ENCODE measurements around the gene SEC61B. TPM values are rescaled to one million over a fixed set of nuclear protein-coding genes. Genes with fewer than 3 reads are reported as not detected.
A peak's percentile ranks its signal among the peaks of the same experiment; 100 is the strongest.

The SEC61B gene
- total RNA-seq, 1 experiment from 2014 or later = 238 TPM

DNA sequence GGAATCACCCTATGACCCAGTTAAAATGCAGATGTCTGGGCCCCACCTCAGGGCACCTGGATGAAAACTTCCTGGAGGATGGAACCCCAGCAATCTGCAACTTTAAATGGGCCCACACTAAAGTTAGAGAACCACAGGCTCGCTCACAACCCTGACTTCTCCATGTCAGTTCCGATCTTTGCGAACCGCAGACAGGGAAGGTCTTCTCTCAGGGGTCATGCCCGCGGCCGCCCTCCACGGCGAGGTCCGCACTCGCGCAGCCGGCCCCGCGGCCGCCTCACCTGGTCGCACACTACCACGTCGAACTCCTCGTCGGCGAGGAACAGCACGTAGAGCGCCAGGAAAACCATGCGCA lies 839 bp upstream of the SEC61B start:
- Mint-ChIP-seq H3K36me3 (ENCODE audit: insufficient read depth, unreplicated experiment) (peaks cover 68% of the 10 kb centered on the region), H3K4me3 (ENCODE audit: unreplicated experiment) (peak overlapping the region; percentile 98), H3K4me1 (ENCODE audit: insufficient read depth, unreplicated experiment) (peaks cover 49% of the 10 kb centered on the region), H3K9me3 (ENCODE audit: unreplicated experiment) (no peaks in the 10 kb centered on the region), H3K27ac (ENCODE audit: low read depth, unreplicated experiment) (peak overlapping the region; percentile 100), H3K27me3 (ENCODE audit: insufficient read depth, unreplicated experiment) (no peaks in the 10 kb centered on the region)
- ChIA-PET POLR2A (interaction anchor here (0.5 to 3.2 kb wide), 16 partner anchors 10 to 1131 kb away, joined by 3 to 31 read pairs (median 4); partner anchors contain the start of genes NR4A3, STX17, TEX10 and TGFBR1), CTCF (interaction anchor here (1.1 to 4.9 kb wide), 4 partner anchors 11 to 60 kb away, joined by 3 to 33 read pairs (median 13); no protein-coding TSS in a partner anchor)
- no peak for TF ChIP-seq CTCF (IDR thresholded peaks at IDR 0.05; ENCODE audit: unreplicated experiment)
- no TSS peak for BruUV-seq (replicated peaks)
- intact Hi-C loops (cut with micrococcal nuclease) = no loop called here
- no peak for DNase-seq (ENCODE audit: unreplicated experiment)

DNA sequence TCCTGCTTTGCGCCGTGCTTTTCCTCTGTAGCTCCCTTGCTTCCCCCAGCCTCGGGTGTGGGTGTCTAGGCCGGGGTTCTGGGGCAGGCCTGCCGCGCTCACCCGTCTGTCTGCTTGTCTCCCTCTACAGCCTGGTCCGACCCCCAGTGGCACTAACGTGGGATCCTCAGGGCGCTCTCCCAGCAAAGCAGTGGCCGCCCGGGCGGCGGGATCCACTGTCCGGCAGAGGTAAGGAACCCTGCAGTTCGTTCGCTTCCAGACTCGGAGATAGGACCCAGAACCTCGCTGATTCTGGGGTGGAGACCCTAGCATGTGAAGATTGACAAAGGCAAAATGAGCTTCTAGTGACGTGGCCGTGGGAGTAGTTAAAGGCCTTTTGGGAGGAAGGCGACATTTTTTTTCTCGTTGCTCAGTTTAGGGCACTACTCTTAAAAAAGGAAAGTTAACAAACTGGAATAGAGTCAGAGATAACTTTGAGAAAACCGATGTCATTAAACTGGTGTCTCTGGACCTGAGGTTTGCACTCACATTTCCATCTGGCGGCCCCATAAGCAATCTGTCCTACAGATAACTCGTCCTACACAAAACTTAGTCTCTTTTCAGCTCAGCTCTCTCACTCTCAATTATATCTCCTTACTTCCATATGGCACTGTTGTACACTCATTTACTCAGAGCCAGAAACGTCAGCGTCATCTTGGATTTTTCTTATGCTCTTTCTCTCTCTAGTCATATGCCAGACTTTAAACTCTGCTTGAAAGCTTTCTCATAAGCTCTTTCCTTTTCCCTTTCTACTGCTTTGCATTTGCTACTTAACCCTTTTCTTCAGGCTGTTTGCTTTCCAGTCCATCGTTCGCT lies 561 bp downstream of the SEC61B start:
- peak overlapping the region; percentile 98 for H3K4me3 Mint-ChIP-seq (ENCODE audit: unreplicated experiment)
- no peaks in the 10 kb centered on the region for H3K9me3 Mint-ChIP-seq (ENCODE audit: unreplicated experiment)
- CTCF ChIA-PET = interaction anchor here (0.6 to 4.9 kb wide), 14 partner anchors 10 to 1215 kb away, joined by 3 to 33 read pairs (median 3); no protein-coding TSS in a partner anchor
- peak overlapping the region; percentile 100 for H3K27ac Mint-ChIP-seq (ENCODE audit: low read depth, unreplicated experiment)
- POLR2A ChIA-PET = interaction anchor here (0.6 to 3.2 kb wide), 24 partner anchors 9 to 1165 kb away, joined by 3 to 31 read pairs (median 4); partner anchors contain the start of genes NR4A3, STX17, TEX10 and TGFBR1
- no peak for TF ChIP-seq CTCF (IDR thresholded peaks at IDR 0.05; ENCODE audit: unreplicated experiment)
- intact Hi-C loops (cut with micrococcal nuclease) = no loop called here
- no peak for DNase-seq (ENCODE audit: unreplicated experiment)
- H3K4me1 Mint-ChIP-seq (ENCODE audit: insufficient read depth, unreplicated experiment) = peaks cover 44% of the 10 kb centered on the region
- no peaks in the 10 kb centered on the region for H3K27me3 Mint-ChIP-seq (ENCODE audit: insufficient read depth, unreplicated experiment)
- TSS peak; percentile 58 for BruUV-seq (replicated peaks)
- peaks cover 63% of the 10 kb centered on the region for H3K36me3 Mint-ChIP-seq (ENCODE audit: insufficient read depth, unreplicated experiment)

GRCh38 chr9:99224445-99224844 lies 2.4 kb downstream of the SEC61B start:
- H3K9me3 Mint-ChIP-seq (ENCODE audit: unreplicated experiment) = no peaks in the 10 kb centered on the region
- CTCF ChIA-PET = interaction anchor here (0.6 to 4.9 kb wide), 4 partner anchors 8 to 286 kb away, joined by 3 to 22 read pairs (median 4); no protein-coding TSS in a partner anchor
- POLR2A ChIA-PET = no interaction called here
- H3K27ac Mint-ChIP-seq (ENCODE audit: low read depth, unreplicated experiment) = peak overlapping the region; percentile 100
- no peak for DNase-seq (ENCODE audit: unreplicated experiment)
- no peak for TF ChIP-seq CTCF (IDR thresholded peaks at IDR 0.05; ENCODE audit: unreplicated experiment)
- H3K36me3 Mint-ChIP-seq (ENCODE audit: insufficient read depth, unreplicated experiment) = peaks cover 67% of the 10 kb centered on the region
- peak overlapping the region; percentile 98 for H3K4me3 Mint-ChIP-seq (ENCODE audit: unreplicated experiment)
- no TSS peak for BruUV-seq (replicated peaks)
- H3K27me3 Mint-ChIP-seq (ENCODE audit: insufficient read depth, unreplicated experiment) = no peaks in the 10 kb centered on the region
- intact Hi-C loops (cut with micrococcal nuclease) = no loop called here
- peaks cover 35% of the 10 kb centered on the region for H3K4me1 Mint-ChIP-seq (ENCODE audit: insufficient read depth, unreplicated experiment)

- no peak for DNase-seq (ENCODE audit: unreplicated experiment)
- no peak overlapping the region for H3K27ac Mint-ChIP-seq (ENCODE audit: low read depth, unreplicated experiment)
- intact Hi-C loops (cut with micrococcal nuclease) = no loop called here
- POLR2A ChIA-PET = no interaction called here
- H3K36me3 Mint-ChIP-seq (ENCODE audit: insufficient read depth, unreplicated experiment) = peaks cover 78% of the 10 kb centered on the region
- no peak overlapping the region for H3K4me3 Mint-ChIP-seq (ENCODE audit: unreplicated experiment)
- no peak for TF ChIP-seq CTCF (IDR thresholded peaks at IDR 0.05; ENCODE audit: unreplicated experiment)
- H3K9me3 Mint-ChIP-seq (ENCODE audit: unreplicated experiment) = no peaks in the 10 kb centered on the region
- H3K4me1 Mint-ChIP-seq (ENCODE audit: insufficient read depth, unreplicated experiment) = peaks cover 29% of the 10 kb centered on the region
- no TSS peak for BruUV-seq (replicated peaks)
- H3K27me3 Mint-ChIP-seq (ENCODE audit: insufficient read depth, unreplicated experiment) = no peaks in the 10 kb centered on the region
- CTCF ChIA-PET = interaction anchor here (1.0 kb wide), 1 partner anchor 228 kb away, joined by 3 read pairs; no protein-coding TSS in a partner anchor
Observed at GRCh38 chr9:99226054-99226453, 4.0 kb downstream of the SEC61B start.

Measured in MCF 10A (cell line).